AG09309 (cell line): Measurements from ENCODE around the gene SHKBP1.

ENCODE experiments used
- DNase-seq: peaks from one replicate; pipeline ENCODE4 v3.0.0-alpha.2; 2010; ENCODE audit warnings: low read depth
- H3K4me3 ChIP-seq: 2 replicates; pipeline ENCODE4 v1.5.1; 2011; ENCODE audit warnings: mild to moderate bottlenecking, low read depth, low read length, moderate library complexity; ENCODE audit not compliant: control insufficient read depth
- CTCF ChIP-seq: IDR thresholded peaks from 2 replicates; pipeline ENCODE4 v1.5.1; 2011; ENCODE audit warnings: mild to moderate bottlenecking, low read depth, low read length, inconsistent platforms; ENCODE audit not compliant: insufficient read depth, control insufficient read depth; ENCODE audit errors: missing control alignments

Gene SHKBP1

DNA sequence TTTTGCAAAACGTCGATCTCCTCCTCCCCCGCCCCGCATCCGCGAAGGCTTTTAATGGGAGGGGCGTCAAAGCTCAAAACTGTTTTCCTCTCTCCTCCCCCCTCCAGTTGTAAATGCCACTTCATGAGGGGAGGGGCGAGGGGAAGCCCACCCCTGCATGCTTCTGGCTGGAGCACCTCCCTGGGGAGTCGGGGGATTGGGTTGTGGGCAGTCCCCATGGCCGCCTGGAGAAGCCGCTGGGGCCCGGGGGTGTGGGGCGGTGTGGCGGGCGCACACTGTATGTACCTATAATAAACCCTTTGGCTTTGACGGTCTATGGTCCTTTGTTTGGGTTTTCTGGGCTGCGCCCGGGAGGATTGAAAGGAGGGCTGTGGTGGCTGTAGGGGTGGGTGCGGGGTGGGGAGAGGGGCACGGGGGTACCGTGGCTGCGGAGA lies 505 bp upstream of the SHKBP1 start:
- no peak for DNase-seq
- H3K4me3 ChIP-seq: peak overlapping the region; percentile 89
- no peak for TF ChIP-seq CTCF

DNA sequence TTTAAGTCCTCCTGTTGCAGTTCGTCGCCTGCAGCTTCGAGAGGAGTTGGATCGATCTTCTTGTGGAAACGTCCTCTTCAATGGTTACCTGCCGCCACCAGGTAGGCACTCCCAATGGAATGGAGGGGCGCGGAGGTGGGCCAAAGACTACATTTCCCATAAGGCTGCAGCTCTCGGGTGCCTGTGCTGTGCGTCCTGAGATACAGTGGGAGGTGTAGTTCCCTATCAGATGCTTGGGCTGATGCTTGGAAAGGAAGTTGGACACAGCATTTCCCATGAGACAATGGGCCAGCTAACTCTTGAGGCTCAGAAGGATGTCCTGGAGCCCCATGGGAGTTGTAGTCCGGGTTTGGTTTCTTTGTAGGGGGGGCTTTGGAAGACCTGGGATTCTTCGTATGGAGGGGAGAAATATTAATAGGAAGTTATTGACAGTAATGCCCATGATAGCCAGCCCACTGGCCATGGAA lies 1.8 kb downstream of the SHKBP1 start:
- no peak for TF ChIP-seq CTCF
- DNase-seq: no peak
- no peak overlapping the region for H3K4me3 ChIP-seq

GRCh38 chr19:40580619-40581018 lies 3.9 kb downstream of the SHKBP1 start:
- DNase-seq: no peak
- TF ChIP-seq CTCF: no peak
- H3K4me3 ChIP-seq: no peak overlapping the region

GRCh38 chr19:40581531-40581930 lies 4.9 kb downstream of the SHKBP1 start:
- no peak for TF ChIP-seq CTCF

GRCh38 chr19:40582467-40582866 lies 5.8 kb downstream of the SHKBP1 start:
- no peak for DNase-seq
- TF ChIP-seq CTCF: no peak

More at GRCh38 chr19:40581531-40581930, 4.9 kb downstream of the SHKBP1 start:
- no peak for DNase-seq
- H3K4me3 ChIP-seq: no peak overlapping the region

DNA sequence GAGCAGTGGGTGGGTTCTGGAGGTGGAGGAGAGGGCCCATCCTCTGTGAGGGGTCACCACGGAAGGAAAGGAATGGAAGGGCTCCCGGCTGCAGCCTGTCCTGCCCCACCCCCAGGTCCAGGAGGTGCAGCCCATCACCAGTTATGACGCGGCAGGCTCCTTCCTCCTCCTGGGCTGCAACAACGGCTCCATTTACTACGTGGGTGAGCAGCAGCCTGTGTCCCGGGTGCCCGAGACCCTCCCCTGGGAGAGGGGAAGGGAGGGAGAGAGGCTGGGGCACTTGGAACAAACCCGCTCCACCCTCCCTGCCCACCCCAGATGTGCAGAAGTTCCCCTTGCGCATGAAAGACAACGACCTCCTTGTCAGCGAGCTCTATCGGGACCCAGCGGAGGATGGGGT lies 6.6 kb downstream of the SHKBP1 start:
- no peak for TF ChIP-seq CTCF
- DNase-seq: no peak
- H3K4me3 ChIP-seq: no peak overlapping the region

More at GRCh38 chr19:40582467-40582866, 5.8 kb downstream of the SHKBP1 start:
- no peak overlapping the region for H3K4me3 ChIP-seq

DNA sequence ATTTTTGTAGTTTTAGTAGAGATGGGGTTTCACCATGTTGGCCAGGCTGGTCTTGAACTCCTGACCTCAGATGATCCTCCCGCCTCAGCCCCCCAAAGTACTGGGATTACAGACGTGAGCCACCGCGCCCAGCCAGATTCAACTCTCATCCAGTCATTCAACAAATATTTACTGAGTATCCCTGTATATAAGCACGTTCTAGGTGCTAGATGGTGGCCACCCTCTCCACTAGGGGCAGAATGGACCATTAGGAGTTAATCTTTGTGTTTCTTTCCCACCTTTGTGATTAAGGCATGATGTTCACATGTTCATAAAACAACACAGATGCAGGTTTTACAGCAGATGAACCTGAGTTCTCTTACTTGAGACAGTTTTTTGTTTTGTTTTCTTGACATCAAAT lies 7.3 kb downstream of the SHKBP1 start:
- TF ChIP-seq CTCF: no peak
- no peak overlapping the region for H3K4me3 ChIP-seq
- no peak for DNase-seq
